Coronary artery (tissue), 2 donors: Measurements from ENCODE around the gene HIPK4.

ENCODE experiments used
- DNase-seq: peaks from one replicate; pipeline ENCODE4 v3.0.0-alpha.2; 2017; ENCODE audit warnings: low spot score
- H3K27ac ChIP-seq, 2 donors: fragments of 200-600 bp; sonication (generic); one replicate each; pipeline ENCODE4 v1.5.1; 2016 to 2019
- H3K4me3 ChIP-seq: fragments of 200-600 bp; sonication (generic); 2 replicates; pipeline ENCODE4 v1.5.1; 2016; ENCODE audit warnings: mild to moderate bottlenecking, moderate library complexity
- TF ChIP-seq, protein P1 (sequence below): fragments of 200-600 bp; sonication (generic); IDR thresholded peaks from one replicate; pipeline ENCODE4 v1.5.1; 2019; ENCODE audit warnings: antibody characterized with exemption

The HIPK4 gene

GRCh38 chr19:40344422-40344821, 45.6 kb downstream of the HIPK4 start:
- TF ChIP-seq, protein P1, sequence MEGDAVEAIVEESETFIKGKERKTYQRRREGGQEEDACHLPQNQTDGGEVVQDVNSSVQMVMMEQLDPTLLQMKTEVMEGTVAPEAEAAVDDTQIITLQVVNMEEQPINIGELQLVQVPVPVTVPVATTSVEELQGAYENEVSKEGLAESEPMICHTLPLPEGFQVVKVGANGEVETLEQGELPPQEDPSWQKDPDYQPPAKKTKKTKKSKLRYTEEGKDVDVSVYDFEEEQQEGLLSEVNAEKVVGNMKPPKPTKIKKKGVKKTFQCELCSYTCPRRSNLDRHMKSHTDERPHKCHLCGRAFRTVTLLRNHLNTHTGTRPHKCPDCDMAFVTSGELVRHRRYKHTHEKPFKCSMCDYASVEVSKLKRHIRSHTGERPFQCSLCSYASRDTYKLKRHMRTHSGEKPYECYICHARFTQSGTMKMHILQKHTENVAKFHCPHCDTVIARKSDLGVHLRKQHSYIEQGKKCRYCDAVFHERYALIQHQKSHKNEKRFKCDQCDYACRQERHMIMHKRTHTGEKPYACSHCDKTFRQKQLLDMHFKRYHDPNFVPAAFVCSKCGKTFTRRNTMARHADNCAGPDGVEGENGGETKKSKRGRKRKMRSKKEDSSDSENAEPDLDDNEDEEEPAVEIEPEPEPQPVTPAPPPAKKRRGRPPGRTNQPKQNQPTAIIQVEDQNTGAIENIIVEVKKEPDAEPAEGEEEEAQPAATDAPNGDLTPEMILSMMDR = no peak
- no peak for DNase-seq
- no peak overlapping the region for H3K4me3 ChIP-seq
- H3K27ac ChIP-seq = no peak overlapping the region

DNA sequence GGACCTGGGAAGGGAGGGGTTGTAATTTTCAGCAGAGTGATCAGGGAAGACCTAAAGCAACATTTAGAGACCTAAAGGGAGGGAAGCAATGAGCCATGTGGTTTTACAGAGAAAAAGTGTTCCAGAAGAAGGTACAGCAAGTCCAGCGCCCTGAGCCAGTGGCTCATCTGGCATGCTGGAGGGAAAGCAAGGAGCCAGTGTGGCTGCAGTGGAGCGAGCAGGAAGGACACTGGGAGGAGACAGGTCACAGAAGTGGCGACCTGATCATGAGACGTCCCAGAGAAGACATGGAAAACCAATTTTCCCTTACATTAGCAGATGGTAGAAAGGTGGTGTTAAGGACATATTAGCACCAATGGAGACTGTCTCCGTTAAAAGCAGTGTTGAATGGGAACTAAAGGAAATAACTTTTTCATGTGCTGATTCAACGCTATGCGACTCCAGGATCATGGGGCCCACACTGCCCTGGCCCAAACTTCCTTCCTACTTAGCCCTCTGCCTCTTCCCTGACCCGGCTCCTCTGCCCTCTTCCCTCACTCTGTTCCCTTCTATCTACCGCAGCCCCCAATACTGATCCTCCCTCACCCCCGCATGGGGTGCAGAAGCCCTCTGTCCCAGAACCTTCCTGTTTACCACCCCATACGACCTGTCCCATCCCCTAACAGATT, 47.2 kb downstream of the HIPK4 start:
- DNase-seq = no peak
- TF ChIP-seq, protein P1 = no peak
- no peak overlapping the region for H3K4me3 ChIP-seq
- peak overlapping the region; percentile 83 to 94 for H3K27ac ChIP-seq

DNA sequence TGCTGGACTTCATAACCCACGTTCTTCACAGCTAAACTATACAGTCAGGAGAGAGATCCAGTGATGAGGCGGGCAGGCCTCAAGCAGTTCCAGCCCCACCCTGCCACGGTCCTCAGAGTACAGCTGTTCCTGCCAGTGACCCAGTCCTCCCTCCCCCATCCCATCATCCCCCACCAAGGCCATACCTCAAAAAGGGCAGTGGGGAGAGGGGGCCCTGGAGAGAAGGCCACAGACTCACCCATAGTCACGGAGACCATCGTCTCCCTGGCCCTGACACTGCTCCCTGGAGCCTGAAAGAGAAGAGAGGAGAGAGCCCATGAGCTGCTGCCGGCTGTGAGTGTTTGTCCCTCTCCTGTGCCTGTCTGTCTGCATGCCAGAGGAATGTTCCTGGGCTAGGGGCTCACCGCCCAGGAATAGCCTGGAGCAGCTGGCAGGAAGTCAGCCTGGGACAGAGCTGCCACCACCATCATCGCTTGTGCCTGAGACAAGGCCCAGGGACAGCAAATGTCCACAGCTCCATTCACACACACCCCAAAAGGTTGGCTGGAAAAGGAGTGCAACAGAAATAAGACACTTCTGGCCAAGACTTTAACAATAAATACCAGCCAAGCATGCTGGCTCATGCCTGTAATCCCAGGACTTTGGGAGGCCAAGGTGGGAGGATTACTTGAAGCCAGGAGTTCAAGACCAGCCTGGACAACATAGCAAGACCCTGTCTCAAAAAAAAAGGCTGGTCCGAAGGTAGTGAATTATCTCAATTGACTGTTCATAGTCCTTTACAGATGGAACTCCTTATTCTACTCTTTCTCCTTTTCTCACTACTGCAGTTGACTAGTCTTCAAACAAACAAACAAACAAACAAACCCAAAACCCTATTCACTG, 48.1 kb downstream of the HIPK4 start:
- peak; percentile 91 for DNase-seq
- peak overlapping the region; percentile 83 to 94 for H3K27ac ChIP-seq
- TF ChIP-seq, protein P1 = no peak
- peak overlapping the region; percentile 60 for H3K4me3 ChIP-seq

- DNase-seq = no peak
- TF ChIP-seq, protein P1 = no peak
- Histone ChIP-seq H3K27ac (no peak overlapping the region), H3K4me3 (no peak overlapping the region)
Measured at GRCh38 chr19:40339018-40339728, 50.8 kb downstream of the HIPK4 start.

DNA sequence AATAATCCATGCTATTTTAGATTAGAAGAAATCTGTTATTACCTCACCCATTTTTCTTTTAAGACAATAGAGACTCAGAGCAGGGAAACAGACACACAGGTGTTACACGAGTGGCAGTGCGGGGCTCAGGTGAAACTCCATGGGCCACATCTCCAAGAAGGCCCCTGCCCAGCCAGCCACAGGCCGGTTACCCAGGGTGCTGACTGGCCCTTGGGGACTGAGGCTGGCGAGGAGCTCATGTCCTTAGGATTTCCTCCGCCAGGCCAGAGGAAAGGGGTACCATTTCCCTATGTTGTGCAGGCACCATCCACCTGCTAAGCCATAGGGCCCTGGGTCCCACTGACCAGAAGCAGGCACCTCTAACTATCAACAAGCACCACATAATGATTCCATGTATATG, 52.4 kb downstream of the HIPK4 start:
- TF ChIP-seq, protein P1 = no peak
- DNase-seq = no peak
- no peak overlapping the region for H3K4me3 ChIP-seq
- no peak overlapping the region for H3K27ac ChIP-seq

DNA sequence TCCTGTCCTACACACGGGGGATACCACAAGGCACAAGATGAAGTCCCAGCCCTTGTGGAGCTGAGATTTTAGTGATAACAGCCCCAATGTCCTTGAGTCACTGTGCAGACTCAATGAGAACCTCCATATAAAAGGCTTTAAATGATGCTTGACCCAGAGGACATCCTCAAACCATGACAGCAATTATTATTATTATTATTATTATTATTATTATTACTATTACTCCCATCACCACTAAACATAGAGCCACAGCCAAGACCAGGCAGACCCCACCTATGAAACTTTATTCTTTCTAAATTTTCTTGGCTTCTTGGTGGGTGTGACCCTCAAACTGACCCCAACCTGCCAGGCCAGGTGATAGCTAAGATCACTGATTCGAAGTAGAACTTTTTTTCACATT, 52.9 kb downstream of the HIPK4 start:
- TF ChIP-seq, protein P1 = no peak
- Histone ChIP-seq H3K4me3 (no peak overlapping the region), H3K27ac (no peak overlapping the region)
- DNase-seq = no peak
